Thymus (tissue), 11 donors: ENCODE data around the gene SUSD5. TPM values are rescaled to one million over a fixed set of nuclear protein-coding genes. Genes with fewer than 3 reads are reported as not detected.
"Not testable (repeated sequence)": the region's sequence is repeated elsewhere in the genome, so short reads cannot be mapped to it uniquely, and the experiment has no call there.

Experiments
- DNase-seq, 9 donors: peaks; one replicate each; pipeline ENCODE4 v3.0.0-alpha.2; 2013; ENCODE audit warnings: low spot score in 9 of 9, low read depth in 6 of 9, missing footprints in 1 of 9
- H3K27ac ChIP-seq, 2 donors: one replicate each; pipeline ENCODE4 v1.5.1; 2013; ENCODE audit warnings: control low read depth in 1 of 2, low read depth in 1 of 2, low read length in 1 of 2, mild to moderate bottlenecking in 1 of 2, moderate library complexity in 1 of 2
- H3K27me3 ChIP-seq, 2 donors: one replicate each; pipeline ENCODE4 v1.5.1; 2013; ENCODE audit warnings: low read length in 1 of 2; ENCODE audit not compliant: control insufficient read depth in 2 of 2, insufficient read depth in 1 of 2
- H3K36me3 ChIP-seq, 2 donors: one replicate each; pipeline ENCODE4 v1.5.1; 2013; ENCODE audit warnings: low read length in 1 of 2, mild to moderate bottlenecking in 1 of 2, moderate library complexity in 1 of 2; ENCODE audit not compliant: control insufficient read depth in 2 of 2, insufficient read depth in 2 of 2
- H3K4me1 ChIP-seq, 2 donors: one replicate each; pipeline ENCODE4 v1.5.1; 2013; ENCODE audit warnings: low read length in 2 of 2; ENCODE audit not compliant: control insufficient read depth in 2 of 2, insufficient read depth in 2 of 2
- H3K4me3 ChIP-seq, 2 donors: one replicate each; pipeline ENCODE4 v1.5.1; 2013; ENCODE audit warnings: low read length in 2 of 2, control low read depth in 1 of 2, mild to moderate bottlenecking in 1 of 2
- H3K9me3 ChIP-seq, 2 donors: one replicate each; pipeline ENCODE4 v1.5.1; 2013; ENCODE audit warnings: low read length in 1 of 2, mild to moderate bottlenecking in 1 of 2; ENCODE audit not compliant: control insufficient read depth in 2 of 2, insufficient read depth in 1 of 2
- WGBS: extraction: QIAGEN DNeasy Blood & Tissue Kit; methylation state at CpG from one replicate; pipeline ENCODE4 v1.1.7; 2013; 5-methylcytosine and 5-hydroxymethylcytosine counted together
- polyA plus RNA-seq: library from polyadenylated mRNA; stranded (reverse); fragments of 200-250 nt; gene quantifications from one replicate; pipeline ENCODE4 v1.2.3, GENCODE V29; 2013
- total RNA-seq: library from RNA; stranded (reverse); fragments of 120-200 nt; gene quantifications from one replicate; pipeline ENCODE4 v1.2.4, GENCODE V29; 2013
- donor health status: healthy.

Gene SUSD5
- total and polyA plus RNA-seq, 2 donors = 0.14 to 2.5 TPM

DNA sequence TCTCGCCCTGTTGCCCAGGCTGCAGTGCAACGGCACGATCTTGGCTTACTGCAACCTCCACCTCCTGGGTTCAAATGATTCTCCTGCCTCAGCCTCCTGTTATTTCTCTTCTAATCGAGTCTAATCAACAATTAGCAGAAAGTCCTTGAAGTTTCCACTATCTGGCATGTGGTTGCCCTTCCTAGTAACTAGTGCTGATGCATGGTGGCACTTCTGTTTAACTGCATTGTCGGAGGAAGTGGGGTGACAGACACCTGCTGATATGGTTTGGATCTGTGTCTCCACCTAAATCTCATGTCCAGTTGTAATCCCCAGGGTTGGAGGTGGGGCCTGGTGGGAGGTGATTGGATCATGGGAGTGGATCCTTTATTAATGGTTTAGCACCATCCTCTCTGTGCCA is 95.6 kb downstream of the SUSD5 start:
- no peaks in the 10 kb centered on the region for H3K4me1 ChIP-seq
- H3K36me3 ChIP-seq = peaks cover 0 to 5% of the 10 kb centered on the region in 2 donors
- 97% methylated on average over 5 of the region's 5 CpGs for WGBS
- no peak overlapping the region for H3K27ac ChIP-seq
- no peak overlapping the region for H3K4me3 ChIP-seq
- H3K27me3 ChIP-seq = no peaks in the 10 kb centered on the region
- DNase-seq = no peak
- no peaks in the 10 kb centered on the region for H3K9me3 ChIP-seq

DNA sequence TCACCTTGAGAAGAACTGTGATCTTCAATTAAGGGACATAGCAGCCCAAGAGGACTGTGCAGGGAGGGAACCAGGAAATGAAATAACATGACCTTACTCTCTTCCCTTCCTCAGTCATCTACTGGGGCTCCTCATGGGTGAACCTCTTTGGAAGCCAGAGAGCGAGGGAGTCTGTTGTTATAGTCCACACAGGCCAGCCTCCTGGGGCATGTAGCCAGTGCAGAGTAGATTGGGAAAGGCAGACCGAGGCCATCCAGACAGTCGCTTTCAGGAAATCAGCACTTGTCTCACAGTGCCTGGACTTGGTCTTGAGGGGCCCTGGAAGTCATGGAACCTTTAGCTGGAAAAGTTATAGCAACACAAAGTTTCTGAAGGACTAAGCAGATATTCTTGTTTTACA is 98.7 kb downstream of the SUSD5 start:
- H3K36me3 ChIP-seq = peaks cover 0 to 5% of the 10 kb centered on the region in 2 donors
- no peaks in the 10 kb centered on the region for H3K9me3 ChIP-seq
- H3K4me3 ChIP-seq = no peak overlapping the region
- peaks cover 0 to 5% of the 10 kb centered on the region in 2 donors for H3K4me1 ChIP-seq
- H3K27me3 ChIP-seq = no peaks in the 10 kb centered on the region
- DNase-seq = no peak
- over 99% methylated on average over 3 of the region's 3 CpGs for WGBS
- H3K27ac ChIP-seq = no peak overlapping the region

- H3K9me3 ChIP-seq = no peaks in the 10 kb centered on the region
- no peak overlapping the region for H3K4me3 ChIP-seq
- peaks cover 0 to 11% of the 10 kb centered on the region in 2 donors for H3K4me1 ChIP-seq
- H3K36me3 ChIP-seq = peaks cover 0 to 2% of the 10 kb centered on the region in 2 donors
- 99% methylated on average over 3 of the region's 3 CpGs for WGBS
- no peak overlapping the region for H3K27ac ChIP-seq
- no peaks in the 10 kb centered on the region for H3K27me3 ChIP-seq
- DNase-seq = no peak
These were observed 101.1 kb downstream of the SUSD5 start for GRCh38 chr3:33117461-33117860.

DNA sequence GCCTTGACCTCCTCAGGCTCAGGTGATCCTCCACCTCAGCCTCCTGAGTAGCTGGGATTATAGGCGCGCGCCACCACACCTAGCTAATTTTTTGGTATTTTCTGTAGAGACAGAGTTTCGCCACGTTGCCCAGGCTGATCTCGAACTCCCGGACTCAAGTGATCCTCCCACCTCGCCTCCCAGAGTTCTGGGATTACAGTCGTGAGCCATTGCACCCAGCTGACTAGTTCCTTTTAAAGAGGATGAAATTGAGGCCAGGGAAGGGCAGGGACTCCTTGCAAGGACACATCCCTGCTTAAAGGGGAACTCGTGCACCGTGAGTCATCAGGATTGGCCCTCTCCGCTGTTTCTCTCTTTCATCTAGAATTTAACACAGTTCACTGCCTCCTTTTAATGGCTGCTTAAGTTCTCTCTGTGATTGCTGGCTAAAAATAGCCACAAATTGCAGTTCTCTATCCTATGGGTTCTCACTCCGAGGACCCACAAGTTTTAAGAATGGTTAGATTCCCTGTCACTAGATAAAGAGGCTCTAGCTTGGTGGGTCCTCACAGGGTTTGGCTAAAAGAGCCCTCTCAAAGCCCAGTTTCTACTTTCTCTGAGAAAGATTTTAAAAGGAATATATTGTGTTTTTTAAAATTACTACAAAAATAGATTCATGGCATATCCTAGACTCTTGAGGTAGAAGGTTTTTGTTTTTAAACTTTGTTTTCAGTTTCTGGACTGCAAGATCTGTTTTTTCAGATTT is 103.4 kb downstream of the SUSD5 start:
- DNase-seq = no peak
- no peak overlapping the region for H3K4me3 ChIP-seq
- peaks cover 0 to 11% of the 10 kb centered on the region in 2 donors for H3K4me1 ChIP-seq
- WGBS = 62% methylated on average over 13 of the region's 13 CpGs
- H3K9me3 ChIP-seq = no peaks in the 10 kb centered on the region
- H3K27me3 ChIP-seq = no peaks in the 10 kb centered on the region
- H3K27ac ChIP-seq = peak overlapping the region in 1 of 2 donors; percentile 27
- no peaks in the 10 kb centered on the region for H3K36me3 ChIP-seq

DNA sequence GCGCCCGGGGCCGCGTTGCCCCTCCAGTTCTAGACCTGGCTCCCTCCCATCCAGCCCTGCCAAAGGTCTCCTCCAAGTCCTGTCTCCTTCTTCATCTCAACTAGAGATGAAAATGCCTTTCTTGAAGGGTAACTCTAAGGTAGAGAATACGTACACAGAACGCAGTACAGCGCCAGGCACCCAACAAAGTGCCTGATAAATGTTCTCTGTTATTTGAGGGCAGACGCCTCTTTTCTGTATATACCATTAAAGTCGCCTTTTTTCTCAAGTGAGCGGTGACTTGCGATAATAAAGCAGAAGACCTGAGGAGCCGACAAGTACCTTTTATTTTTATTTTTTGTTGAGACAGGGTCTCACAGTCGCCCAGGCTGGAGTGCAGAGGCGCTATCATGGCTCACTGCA is 104.0 kb downstream of the SUSD5 start:
- WGBS = 51% methylated on average over 14 of the region's 14 CpGs
- Histone ChIP-seq H3K27ac (peak overlapping the region in 1 of 2 donors; percentile 92), H3K4me1 (peaks cover 0 to 11% of the 10 kb centered on the region in 2 donors)

GRCh38 chr3:33113772-33114621 is 104.6 kb downstream of the SUSD5 start, which contains the start of gene CRTAP:
Gene CRTAP, plus strand, starts transcription at chr3:33114014. Its CDS starts 64 bp downstream, at chr3:33114078.
- Histone ChIP-seq H3K27ac (peak within 1 kb of the TSS; percentile 65 to 92), H3K27me3 (no peaks in the 10 kb centered on the region), H3K9me3 (no peaks in the 10 kb centered on the region), H3K4me3 (peak within 1 kb of the TSS; percentile 56 to 66), H3K36me3 (no peaks in the 10 kb centered on the region), H3K4me1 (peaks cover 0 to 11% of the 10 kb centered on the region in 2 donors)
- peak in 6 of 9 donors; percentile 59 to 83 (median 66) for DNase-seq
- WGBS = under 1% methylated on average over 98 of the region's 98 CpGs

More for the DNA sequence above, 104.0 kb downstream of the SUSD5 start:
- Histone ChIP-seq H3K27me3 (no peaks in the 10 kb centered on the region), H3K9me3 (no peaks in the 10 kb centered on the region), H3K36me3 (no peaks in the 10 kb centered on the region), H3K4me3 (peak overlapping the region; percentile 56 to 66)
- no peak for DNase-seq

DNA sequence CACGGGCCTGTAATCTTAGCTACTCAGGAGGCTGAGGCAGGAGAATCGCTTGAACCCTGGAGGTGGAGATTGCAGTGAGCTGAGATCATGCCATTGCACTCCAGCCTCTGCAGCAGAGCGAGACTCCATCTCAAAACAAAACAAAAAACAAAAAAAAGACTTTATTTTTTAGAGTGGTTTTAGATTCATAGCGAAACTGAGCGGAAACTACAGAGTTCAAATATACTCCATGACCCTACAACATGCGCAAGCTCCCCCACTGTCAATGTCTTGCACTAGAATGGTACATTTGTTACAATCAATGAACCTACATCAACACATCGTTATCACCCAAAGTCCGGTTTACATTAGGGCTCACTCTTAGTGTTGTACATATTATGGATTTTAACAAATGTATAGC is 107.0 kb downstream of the SUSD5 start:
- WGBS = 94% methylated on average over 8 of the region's 8 CpGs
- Histone ChIP-seq H3K4me3 (no peak overlapping the region), H3K27me3 (no peaks in the 10 kb centered on the region), H3K36me3 (no peaks in the 10 kb centered on the region), H3K4me1 (peaks cover 0 to 11% of the 10 kb centered on the region in 2 donors), H3K27ac (no peak overlapping the region), H3K9me3 (no peaks in the 10 kb centered on the region)
- no peak for DNase-seq

DNA sequence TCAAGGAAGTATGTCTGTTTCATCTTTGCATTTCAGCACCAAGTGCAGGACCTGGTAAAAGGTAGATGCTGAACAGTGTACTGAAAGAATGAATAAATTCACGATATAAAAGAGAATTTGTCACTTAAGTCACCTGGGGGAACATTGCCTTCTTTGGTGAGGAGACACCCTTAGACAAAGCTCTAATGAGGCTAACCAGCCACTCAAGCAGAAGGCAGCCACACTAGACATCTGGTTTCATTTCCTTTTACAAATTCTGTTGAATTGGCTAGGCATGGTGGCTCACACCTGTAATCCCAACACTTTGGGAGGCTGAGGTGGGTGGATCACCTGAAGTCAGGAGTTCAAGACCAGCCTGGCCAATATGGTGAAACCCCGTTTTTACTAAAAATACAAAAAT is 111.8 kb downstream of the SUSD5 start:
- H3K27ac ChIP-seq, H3K36me3 ChIP-seq, H3K9me3 ChIP-seq, DNase-seq, H3K4me3 ChIP-seq, H3K27me3 ChIP-seq, H3K4me1 ChIP-seq: not testable (repeated sequence)
- WGBS = 96% methylated on average over 2 of the region's 2 CpGs

GRCh38 chr3:33105341-33105948 is 113.2 kb downstream of the SUSD5 start:
- Histone ChIP-seq H3K4me3 (no peak overlapping the region), H3K9me3 (no peaks in the 10 kb centered on the region), H3K36me3 (no peaks in the 10 kb centered on the region), H3K27ac (no peak overlapping the region), H3K27me3 (no peaks in the 10 kb centered on the region), H3K4me1 (no peaks in the 10 kb centered on the region)
- DNase-seq = no peak
- WGBS = 39% methylated on average over 3 of the region's 3 CpGs
